Measurements from ENCODE around the gene TOX4.

DNA sequence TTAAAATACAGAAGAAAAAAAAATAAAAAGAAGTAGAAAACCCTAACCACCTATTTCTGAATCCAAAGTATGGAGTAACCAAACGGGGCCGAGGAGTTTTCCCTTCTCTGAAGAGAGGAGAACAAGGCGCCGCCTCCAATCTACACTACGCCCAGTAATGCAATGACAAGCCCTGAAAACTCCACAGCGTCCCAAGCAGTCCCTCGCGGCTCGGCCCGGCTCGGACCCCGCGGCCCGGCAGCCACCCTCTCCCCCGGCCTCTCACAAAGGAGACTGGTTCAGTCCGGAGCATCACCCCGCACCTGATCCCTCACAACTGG is 21.4 kb upstream of the TOX4 start:
- TF ChIP-seq, protein P1, sequence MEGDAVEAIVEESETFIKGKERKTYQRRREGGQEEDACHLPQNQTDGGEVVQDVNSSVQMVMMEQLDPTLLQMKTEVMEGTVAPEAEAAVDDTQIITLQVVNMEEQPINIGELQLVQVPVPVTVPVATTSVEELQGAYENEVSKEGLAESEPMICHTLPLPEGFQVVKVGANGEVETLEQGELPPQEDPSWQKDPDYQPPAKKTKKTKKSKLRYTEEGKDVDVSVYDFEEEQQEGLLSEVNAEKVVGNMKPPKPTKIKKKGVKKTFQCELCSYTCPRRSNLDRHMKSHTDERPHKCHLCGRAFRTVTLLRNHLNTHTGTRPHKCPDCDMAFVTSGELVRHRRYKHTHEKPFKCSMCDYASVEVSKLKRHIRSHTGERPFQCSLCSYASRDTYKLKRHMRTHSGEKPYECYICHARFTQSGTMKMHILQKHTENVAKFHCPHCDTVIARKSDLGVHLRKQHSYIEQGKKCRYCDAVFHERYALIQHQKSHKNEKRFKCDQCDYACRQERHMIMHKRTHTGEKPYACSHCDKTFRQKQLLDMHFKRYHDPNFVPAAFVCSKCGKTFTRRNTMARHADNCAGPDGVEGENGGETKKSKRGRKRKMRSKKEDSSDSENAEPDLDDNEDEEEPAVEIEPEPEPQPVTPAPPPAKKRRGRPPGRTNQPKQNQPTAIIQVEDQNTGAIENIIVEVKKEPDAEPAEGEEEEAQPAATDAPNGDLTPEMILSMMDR (IDR thresholded peaks at IDR 0.05; ENCODE audit: low read length): no peak
- no peak for TF ChIP-seq EZH2 (IDR thresholded peaks at IDR 0.05; ENCODE audit: borderline replicate concordance, low read length)

All from OCI-LY1 (cell line).